ENCODE measurements around the gene TC2N.

The TC2N gene

DNA sequence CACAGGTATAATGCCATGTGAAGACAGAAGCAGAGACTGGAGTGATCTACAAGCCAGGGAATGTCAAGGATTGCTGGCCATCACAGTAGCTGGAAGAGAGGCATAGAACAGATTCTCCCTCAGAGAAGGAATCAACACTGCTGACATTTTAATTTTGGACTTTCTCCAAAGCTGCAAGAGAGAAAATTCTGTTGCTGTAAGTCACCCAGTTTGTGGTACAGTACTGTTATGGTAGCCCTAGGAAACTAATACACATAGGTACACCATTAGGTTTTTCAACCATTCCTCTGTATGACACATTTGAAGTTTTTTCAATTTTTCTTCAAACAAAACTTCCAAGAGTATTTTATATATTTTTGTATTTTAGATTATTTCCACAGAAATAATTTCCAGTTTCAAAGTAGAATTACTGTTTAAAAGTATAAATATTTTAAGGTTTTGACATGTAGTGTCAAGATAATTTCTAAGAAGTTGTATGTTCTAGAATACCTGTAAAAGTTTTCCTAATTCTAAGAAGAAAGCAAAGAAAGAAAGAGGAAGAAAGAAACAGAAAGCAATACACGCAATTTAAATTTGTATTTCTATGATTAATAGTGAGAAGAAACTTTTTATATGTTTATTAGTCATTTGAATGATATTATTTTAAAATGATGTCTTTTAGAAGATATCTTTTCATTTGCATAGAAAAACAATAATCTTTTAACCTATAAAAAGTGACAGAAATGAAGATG is 70.6 kb downstream of the TC2N start:
- no peak for TF ChIP-seq CTCF (IDR thresholded peaks at IDR 0.05)
- intact Hi-C loops (cut with DNase I; ENCODE audit: low total_unique reads): no loop called here
- no peak overlapping the region for H3K27ac ChIP-seq

DNA sequence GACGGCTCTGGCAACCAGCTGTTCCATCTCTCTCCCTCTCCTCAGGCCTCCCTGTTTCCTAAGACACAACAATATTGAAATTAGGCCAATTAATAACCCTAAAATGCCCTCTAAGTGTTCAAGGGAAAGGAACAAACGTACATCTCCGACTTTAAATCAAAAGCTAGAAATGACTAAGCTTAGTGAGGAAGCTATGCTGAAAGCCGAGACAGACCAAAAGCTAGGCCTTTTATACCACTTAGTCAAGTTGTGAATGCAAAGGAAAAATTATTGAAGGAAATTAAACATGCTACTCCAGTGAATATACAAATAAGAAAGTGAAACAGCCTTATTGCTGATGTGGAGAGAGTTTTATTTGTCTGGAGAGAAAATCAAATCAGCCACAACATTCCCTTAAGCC is 73.6 kb downstream of the TC2N start:
- Histone ChIP-seq H3K27ac (no peak overlapping the region), H3K9me3 (no peaks in the 10 kb centered on the region), H3K27me3 (no peaks in the 10 kb centered on the region), H3K4me3 (no peak overlapping the region), H3K36me3 (peaks cover 12 to 43% (median 29%) of the 10 kb centered on the region in 3 donors), H3K4me1 (peaks cover 0 to 24% (median 1%) of the 10 kb centered on the region in 4 donors)
- DNase-seq: no peak
- no peak for TF ChIP-seq CTCF (IDR thresholded peaks at IDR 0.05)
- intact Hi-C loops (cut with DNase I; ENCODE audit: low total_unique reads): no loop called here

More for the DNA sequence above, 70.6 kb downstream of the TC2N start:
- Histone ChIP-seq H3K9me3 (no peaks in the 10 kb centered on the region), H3K4me3 (no peak overlapping the region), H3K27me3 (no peaks in the 10 kb centered on the region), H3K36me3 (peaks cover 12 to 36% (median 29%) of the 10 kb centered on the region in 3 donors), H3K4me1 (peaks cover 0 to 28% (median 1%) of the 10 kb centered on the region in 4 donors)
- no peak for DNase-seq

DNA sequence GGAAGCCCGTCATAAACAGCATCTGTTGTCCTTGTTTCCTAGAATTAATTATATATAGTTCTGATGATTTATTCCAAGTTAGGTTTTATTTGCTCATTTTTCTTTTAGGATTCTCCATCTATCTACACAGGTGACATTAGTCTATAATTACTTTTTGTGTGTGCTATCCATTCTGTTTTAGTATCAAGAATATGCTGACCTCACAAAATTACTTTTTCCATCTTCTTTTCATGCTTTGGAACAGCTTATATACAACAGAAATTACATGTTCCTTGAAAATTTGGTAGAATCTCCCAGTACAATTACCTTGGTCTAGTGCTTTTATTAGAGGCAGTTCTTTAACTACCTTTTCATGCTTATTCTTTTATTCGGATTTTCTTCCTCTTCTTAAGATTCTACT is 81.1 kb downstream of the TC2N start:
- DNase-seq: no peak
- H3K4me1 ChIP-seq: no peaks in the 10 kb centered on the region
- intact Hi-C loops (cut with DNase I; ENCODE audit: low total_unique reads): no loop called here
- TF ChIP-seq CTCF (IDR thresholded peaks at IDR 0.05): no peak
- no peaks in the 10 kb centered on the region for H3K27me3 ChIP-seq
- no peak overlapping the region for H3K4me3 ChIP-seq
- H3K27ac ChIP-seq: no peak overlapping the region
- no peaks in the 10 kb centered on the region for H3K9me3 ChIP-seq
- peaks cover 24 to 29% (median 28%) of the 10 kb centered on the region in 3 donors for H3K36me3 ChIP-seq

DNA sequence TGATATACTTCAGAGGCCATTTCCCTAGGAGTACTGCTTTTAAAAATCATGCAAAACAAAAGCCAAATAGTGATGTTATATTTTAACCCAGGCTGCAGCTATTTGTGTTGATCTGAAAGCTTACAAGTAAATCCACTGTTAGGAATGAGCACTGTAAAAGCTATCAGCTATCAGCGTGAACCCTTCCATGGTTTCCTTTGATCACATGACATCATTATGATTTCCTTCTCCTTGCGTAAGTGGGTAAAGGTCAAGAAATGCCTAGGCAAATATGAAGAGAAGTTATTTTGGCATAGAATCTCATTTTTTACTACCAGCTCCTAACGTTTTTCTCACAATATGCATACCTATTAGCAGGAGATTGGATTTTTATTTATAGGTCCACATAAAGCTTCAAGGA is 86.9 kb downstream of the TC2N start:
- no peaks in the 10 kb centered on the region for H3K9me3 ChIP-seq
- TF ChIP-seq CTCF (IDR thresholded peaks at IDR 0.05): no peak
- DNase-seq: no peak
- no peaks in the 10 kb centered on the region for H3K4me1 ChIP-seq
- no peaks in the 10 kb centered on the region for H3K27me3 ChIP-seq
- intact Hi-C loops (cut with DNase I; ENCODE audit: low total_unique reads): no loop called here
- H3K27ac ChIP-seq: no peak overlapping the region
- no peak overlapping the region for H3K4me3 ChIP-seq
- peaks cover 25 to 42% (median 35%) of the 10 kb centered on the region in 3 donors for H3K36me3 ChIP-seq

GRCh38 chr14:91778217-91778616 is 89.1 kb downstream of the TC2N start:
- no peaks in the 10 kb centered on the region for H3K9me3 ChIP-seq
- H3K36me3 ChIP-seq: peaks cover 23 to 29% (median 24%) of the 10 kb centered on the region in 3 donors

More at GRCh38 chr14:91778217-91778616, 89.1 kb downstream of the TC2N start:
- DNase-seq: no peak
- intact Hi-C loops (cut with DNase I; ENCODE audit: low total_unique reads): no loop called here
- Histone ChIP-seq H3K27me3 (no peaks in the 10 kb centered on the region), H3K4me1 (no peaks in the 10 kb centered on the region), H3K4me3 (no peak overlapping the region), H3K27ac (no peak overlapping the region)
- no peak for TF ChIP-seq CTCF (IDR thresholded peaks at IDR 0.05)
